Chondrocyte (in vitro differentiated cells): ENCODE data around the gene ZNF319. TPM values are rescaled to one million over a fixed set of nuclear protein-coding genes. Genes with fewer than 3 reads are reported as not detected.

Experiments
- DNase-seq: peaks from one replicate; pipeline ENCODE4 v3.0.0; 2021; ENCODE audit warnings: mixed read lengths, low spot score
- H3K27ac Mint-ChIP-seq: one replicate; pipeline ENCODE4 v1.8.0; 2021; ENCODE audit warnings: mild to moderate bottlenecking, moderate library complexity, mixed read lengths; ENCODE audit not compliant: unreplicated experiment
- H3K27me3 Mint-ChIP-seq: 2 replicates; pipeline ENCODE4 v1.8.0; 2021; ENCODE audit warnings: low read depth, mixed read lengths
- H3K36me3 Mint-ChIP-seq: 2 replicates; pipeline ENCODE4 v1.8.0; 2021; ENCODE audit warnings: low read depth, mixed read lengths
- H3K4me1 Mint-ChIP-seq: 2 replicates; pipeline ENCODE4 v1.8.0; 2021; ENCODE audit warnings: low read depth, mild to moderate bottlenecking, mixed read lengths
- H3K4me3 Mint-ChIP-seq: one replicate; pipeline ENCODE4 v1.8.0; 2021; ENCODE audit warnings: mild to moderate bottlenecking, moderate library complexity, mixed read lengths; ENCODE audit not compliant: unreplicated experiment
- H3K9me3 Mint-ChIP-seq: 2 replicates; pipeline ENCODE4 v1.8.0; 2021; ENCODE audit warnings: low read depth, mixed read lengths
- CTCF ChIP-seq: fragments of 200-600 bp; sonication (generic); IDR thresholded peaks from 2 replicates; pipeline ENCODE4 v1.5.0; 2021; ENCODE audit warnings: antibody characterized with exemption, mild to moderate bottlenecking, moderate library complexity
- total RNA-seq: library from RNA; stranded (reverse); gene quantifications from 3 replicates; pipeline ENCODE4 v1.2.1, GENCODE V29; 2021

ZNF319 gene
- total RNA-seq, 1 donor from 2014 or later: 12.0 TPM

- Mint-ChIP-seq H3K9me3 (no peaks in the 10 kb centered on the region), H3K27me3 (peaks cover 21% of the 10 kb centered on the region), H3K27ac (no peak overlapping the region), H3K4me1 (no peaks in the 10 kb centered on the region), H3K4me3 (no peak overlapping the region), H3K36me3 (no peaks in the 10 kb centered on the region)
- no peak for DNase-seq
- TF ChIP-seq CTCF: no peak
Measured at GRCh38 chr16:57972306-57972705, 28.2 kb downstream of the ZNF319 start.

- H3K36me3 Mint-ChIP-seq: no peaks in the 10 kb centered on the region
- H3K9me3 Mint-ChIP-seq: no peaks in the 10 kb centered on the region
- TF ChIP-seq CTCF: no peak
- H3K4me3 Mint-ChIP-seq: no peak overlapping the region
- no peak for DNase-seq
- no peak overlapping the region for H3K27ac Mint-ChIP-seq
- peaks cover 23% of the 10 kb centered on the region for H3K27me3 Mint-ChIP-seq
- no peaks in the 10 kb centered on the region for H3K4me1 Mint-ChIP-seq
Measured at GRCh38 chr16:57971848-57972247, 28.6 kb downstream of the ZNF319 start.

DNA sequence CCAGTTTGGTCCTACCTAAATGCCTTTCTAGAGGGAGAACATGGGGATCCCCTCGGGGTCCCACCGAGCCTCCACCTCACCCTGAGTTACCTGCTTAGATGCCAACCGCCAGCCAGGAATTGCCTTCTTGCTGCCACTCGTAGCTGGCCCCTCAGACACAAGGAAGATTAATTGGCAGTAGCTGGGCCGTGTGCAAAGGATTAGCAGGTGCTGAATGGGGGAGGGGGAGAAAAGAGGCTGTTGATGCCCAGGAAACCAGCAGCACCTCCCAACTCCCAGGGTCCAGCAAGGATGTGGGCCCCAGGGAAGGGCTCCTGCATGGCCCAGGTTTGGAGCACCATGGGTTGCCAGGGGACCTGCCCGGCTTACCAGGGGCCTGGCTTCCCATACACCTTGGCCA is 29.5 kb downstream of the ZNF319 start, which contains the start of gene CNGB1:
Gene CNGB1, minus strand, starts transcription at position 159 of the 400 bp plus-strand sequence. CDS start 3,842 bp downstream, outside the sequence.
- H3K27ac Mint-ChIP-seq: no peak within 1 kb of the TSS
- no peak within 1 kb of the TSS for H3K4me3 Mint-ChIP-seq
- H3K9me3 Mint-ChIP-seq: no peaks in the 10 kb centered on the region
- no peaks in the 10 kb centered on the region for H3K36me3 Mint-ChIP-seq
- DNase-seq: no peak
- peaks cover 23% of the 10 kb centered on the region for H3K27me3 Mint-ChIP-seq
- no peak for TF ChIP-seq CTCF
- H3K4me1 Mint-ChIP-seq: no peaks in the 10 kb centered on the region

DNA sequence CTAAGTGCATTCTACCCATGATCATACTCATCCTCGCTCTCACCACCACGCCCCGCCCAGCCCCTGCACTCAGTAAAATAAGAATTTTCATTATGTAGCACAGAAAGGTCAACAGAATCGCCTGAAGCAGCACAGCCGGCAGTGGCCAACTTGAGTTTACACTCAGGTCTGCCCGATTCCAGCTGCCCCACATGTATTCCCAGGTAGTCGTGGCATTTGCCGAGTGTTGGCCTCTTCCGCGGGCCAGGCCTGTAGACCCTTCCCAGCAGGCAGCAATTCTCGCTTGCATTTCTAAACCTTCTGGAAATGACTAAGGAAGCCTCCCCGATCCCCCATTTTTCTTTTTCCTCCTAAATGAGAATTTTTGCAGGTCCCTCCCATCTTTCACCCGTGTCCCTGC is 30.2 kb downstream of the ZNF319 start:
- Mint-ChIP-seq H3K4me1 (no peaks in the 10 kb centered on the region), H3K9me3 (no peaks in the 10 kb centered on the region), H3K36me3 (no peaks in the 10 kb centered on the region), H3K27ac (no peak overlapping the region), H3K4me3 (no peak overlapping the region), H3K27me3 (peaks cover 23% of the 10 kb centered on the region)
- DNase-seq: no peak
- no peak for TF ChIP-seq CTCF

DNA sequence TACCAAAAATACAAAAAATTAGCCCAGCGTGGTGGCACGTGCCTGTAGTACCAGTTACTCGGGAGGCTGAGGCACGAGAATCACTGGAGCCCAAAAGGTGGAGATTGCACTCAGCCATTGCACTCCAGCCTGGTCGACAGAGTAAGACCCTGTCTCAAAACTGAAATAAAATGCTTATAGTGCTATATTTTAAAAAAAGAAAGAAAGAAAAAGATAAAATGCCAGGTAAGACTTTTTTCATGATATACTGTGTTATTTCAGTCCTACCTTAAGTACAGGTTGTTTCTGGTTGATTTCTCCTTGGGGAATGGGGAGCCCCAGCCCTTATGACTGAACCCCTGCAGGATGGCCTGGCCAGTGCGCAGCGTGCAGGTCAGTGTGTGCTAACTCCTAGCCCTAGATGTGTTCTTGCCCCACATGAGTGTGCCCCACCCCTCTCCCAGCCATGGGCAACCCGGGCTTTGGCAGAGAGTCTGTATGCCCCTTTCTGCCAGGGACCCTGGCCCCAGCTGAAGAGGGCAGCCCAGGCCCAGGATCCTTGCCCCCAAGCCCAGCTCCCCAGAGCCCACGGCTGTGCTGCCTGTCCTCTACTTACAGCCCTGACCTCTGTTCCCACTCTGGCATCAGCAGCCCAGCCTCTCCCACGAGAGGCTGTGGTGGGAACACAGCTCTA is 30.9 kb downstream of the ZNF319 start:
- no peaks in the 10 kb centered on the region for H3K4me1 Mint-ChIP-seq
- H3K4me3 Mint-ChIP-seq: no peak overlapping the region
- H3K27me3 Mint-ChIP-seq: peaks cover 21% of the 10 kb centered on the region
- TF ChIP-seq CTCF: no peak
- H3K36me3 Mint-ChIP-seq: no peaks in the 10 kb centered on the region
- DNase-seq: no peak
- no peak overlapping the region for H3K27ac Mint-ChIP-seq
- H3K9me3 Mint-ChIP-seq: no peaks in the 10 kb centered on the region
